IMR-90 (cell line): ENCODE data around the gene ZNF3. TPM values are rescaled to one million over a fixed set of nuclear protein-coding genes. Genes with fewer than 3 reads are reported as not detected.

ENCODE experiments used
- ATAC-seq: fragments of 200-7000 bp; cut with Tn5 transposase; 2 replicates; pipeline ENCODE4 v1.9.1; 2020; ENCODE audit warnings: low read depth, mild to moderate bottlenecking, moderate library complexity
- BruUV-seq: library from RNA; stranded (reverse); fragments of 400-500 nt; replicated peaks from 2 replicates; lab custom pipeline; 2021; lab: Mats Ljungman, UMichigan
- CTCF ChIA-PET: fragments of 300-600 bp; formaldehyde crosslinking; extraction: SDS; loops from one replicate; lab custom pipeline; 2021; ENCODE audit warnings: antibody characterized with exemption; lab: Yijun Ruan, JAX
- POLR2A ChIA-PET: fragments of 300-600 bp; sonication (Branson Sonifier 250); formaldehyde crosslinking; loops from one replicate; lab custom pipeline; 2022; ENCODE audit warnings: antibody characterized with exemption; ENCODE audit not compliant: unreplicated experiment; lab: Charles Lee
- DNase-seq: peaks from one replicate; pipeline ENCODE4 v3.0.0; 2013
- H2AFZ ChIP-seq: replicated peaks from 2 replicates; pipeline ENCODE3; 2013; ENCODE audit warnings: low read length, mild to moderate bottlenecking; ENCODE audit not compliant: poor library complexity
- H2AK5ac ChIP-seq: 2 replicates; pipeline ENCODE4 v1.6.1; 2013; ENCODE audit warnings: low read depth, low read length, inconsistent platforms
- H2AK9ac ChIP-seq: replicated peaks from 2 replicates; pipeline ENCODE3; 2013; ENCODE audit warnings: mild to moderate bottlenecking, low read depth, low read length, moderate library complexity; ENCODE audit not compliant: poor library complexity
- H2BK120ac ChIP-seq: 2 replicates; pipeline ENCODE4 v1.6.1; 2013; ENCODE audit warnings: low read depth, low read length, inconsistent platforms
- H2BK15ac ChIP-seq: 3 replicates; pipeline ENCODE4 v1.6.1; 2013; ENCODE audit warnings: low read depth, low read length, inconsistent platforms
- H2BK20ac ChIP-seq: 2 replicates; pipeline ENCODE4 v1.6.1; 2013; ENCODE audit warnings: low read depth, mild to moderate bottlenecking, inconsistent platforms, low read length, moderate library complexity
- H2BK5ac ChIP-seq: 2 replicates; pipeline ENCODE4 v1.6.1; 2013; ENCODE audit warnings: mild to moderate bottlenecking, low read depth, low read length, inconsistent platforms; ENCODE audit not compliant: poor library complexity, severe bottlenecking
- H3K14ac ChIP-seq: replicated peaks from 2 replicates; pipeline ENCODE4 v1.6.1; 2013; ENCODE audit warnings: low read depth, low read length, inconsistent platforms
- H3K18ac ChIP-seq: 2 replicates; pipeline ENCODE4 v1.6.1; 2013; ENCODE audit warnings: low read depth, low read length, control low read depth
- H3K23ac ChIP-seq: 2 replicates; pipeline ENCODE4 v1.6.1; 2013; ENCODE audit warnings: low read depth, low read length, inconsistent platforms
- H3K27ac ChIP-seq: 2 replicates; pipeline ENCODE4 v1.5.1; 2013; ENCODE audit warnings: mild to moderate bottlenecking, control low read depth, low read length; ENCODE audit not compliant: insufficient read depth
- H3K27me3 ChIP-seq: 2 replicates; pipeline ENCODE4 v1.6.1; 2013; ENCODE audit warnings: low read length; ENCODE audit not compliant: control insufficient read depth, insufficient read depth
- H3K36me3 ChIP-seq: 2 replicates; pipeline ENCODE4 v1.6.1; 2013; ENCODE audit warnings: low read length, mixed read lengths; ENCODE audit not compliant: control insufficient read depth, insufficient read depth
- H3K4ac ChIP-seq: 2 replicates; pipeline ENCODE4 v1.6.1; 2013; ENCODE audit warnings: low read depth, low read length, inconsistent platforms
- H3K4me1 ChIP-seq: 2 replicates; pipeline ENCODE4 v1.6.1; 2013; ENCODE audit warnings: low read length, mixed read lengths; ENCODE audit not compliant: control insufficient read depth, insufficient read depth
- H3K4me2 ChIP-seq: 2 replicates; pipeline ENCODE4 v1.6.1; 2013; ENCODE audit warnings: low read depth, mild to moderate bottlenecking, control low read depth, low read length, moderate library complexity
- H3K4me3 ChIP-seq: 2 replicates; pipeline ENCODE4 v1.5.1; 2013; ENCODE audit warnings: low read depth, mild to moderate bottlenecking, control low read depth, low read length, moderate library complexity; ENCODE audit not compliant: insufficient read depth
- H3K56ac ChIP-seq: 2 replicates; pipeline ENCODE4 v1.6.1; 2013; ENCODE audit warnings: low read length, inconsistent platforms; ENCODE audit not compliant: insufficient read depth; ENCODE audit errors: extremely low read depth
- H3K79me1 ChIP-seq, 2 experiments: 2 replicates each; pipeline ENCODE4 v1.6.1; 2013; ENCODE audit warnings: low read length in 2 of 2, inconsistent platforms in 1 of 2, low read depth in 1 of 2
- H3K9ac ChIP-seq: 2 replicates; pipeline ENCODE4 v1.6.1; 2013; ENCODE audit warnings: low read depth, low read length, control low read depth
- H3K9me1 ChIP-seq: 2 replicates; pipeline ENCODE4 v1.6.1; 2013; ENCODE audit warnings: low read length, inconsistent platforms; ENCODE audit not compliant: insufficient read depth
- H3K9me3 ChIP-seq: 2 replicates; pipeline ENCODE4 v1.6.1; 2013; ENCODE audit warnings: low read length; ENCODE audit not compliant: control insufficient read depth, insufficient read depth
- H4K20me1 ChIP-seq: 2 replicates; pipeline ENCODE4 v1.6.1; 2013; ENCODE audit warnings: low read length, inconsistent platforms; ENCODE audit not compliant: insufficient read depth
- H4K5ac ChIP-seq: 2 replicates; pipeline ENCODE4 v1.6.1; 2013; ENCODE audit warnings: mild to moderate bottlenecking, low read depth, low read length, control low read depth
- H4K8ac ChIP-seq, 2 experiments: 2 replicates each; pipeline ENCODE4 v1.6.1; 2013; ENCODE audit warnings: low read depth in 2 of 2, low read length in 2 of 2, control low read depth in 1 of 2, inconsistent platforms in 1 of 2
- H4K91ac ChIP-seq: 2 replicates; pipeline ENCODE4 v1.6.1; 2013; ENCODE audit warnings: low read depth, low read length, inconsistent platforms; ENCODE audit not compliant: insufficient read depth
- FOS ChIP-seq: fragments of 150-350 bp; IDR thresholded peaks from 2 replicates; pipeline ENCODE4 v1.6.1; 2016; ENCODE audit warnings: low read depth, low read length
- MAFK ChIP-seq: IDR thresholded peaks from 2 replicates; pipeline ENCODE4 v1.6.1; 2012; ENCODE audit warnings: low read depth, low read length, improper control_type of control experiment
- RCOR1 ChIP-seq: IDR thresholded peaks from 2 replicates; pipeline ENCODE4 v1.6.1; 2012; ENCODE audit warnings: mild to moderate bottlenecking, low read length, improper control_type of control experiment; ENCODE audit not compliant: insufficient replicate concordance
- WGBS, 2 experiments: methylation state at CpG; one replicate each; pipeline versions ENCODE4 v1.1.5 to v1.1.7; 2013; ENCODE audit warnings: missing lambda C conversion rate in 2 of 2; ENCODE audit not compliant: insufficient read length in 1 of 2; ENCODE audit errors: extremely low coverage in 2 of 2; 5-methylcytosine and 5-hydroxymethylcytosine counted together
- dilution Hi-C: fragments of 300-500 bp; cut with HindIII; formaldehyde crosslinking; loops from one replicate; pipeline ENCODE4 v1.14.3; 2018; ENCODE audit warnings: low sequenced_read_pairs; ENCODE audit not compliant: unreplicated experiment
- in situ Hi-C: fragments of 300-500 bp; cut with MboI; formaldehyde crosslinking; loops from 3 replicates; pipeline ENCODE4 v1.14.3; 2019; ENCODE audit warnings: low sequenced_read_pairs, inconsistent platforms, mixed read lengths
- intact Hi-C: fragments of 100-400 bp; cut with micrococcal nuclease; formaldehyde crosslinking; loops from 2 replicates; pipeline ENCODE4 v1.10.0; 2022
- polyA plus RNA-seq, 3 experiments: library from polyadenylated mRNA; depleted of rRNA; stranded (reverse); fragments of >200 nt; gene quantifications; 2 replicates each; pipeline ENCODE4 v1.2.3, GENCODE V29; 2012; ENCODE audit warnings: low replicate concordance in 1 of 3
- total RNA-seq: library from RNA; depleted of rRNA; stranded (reverse); fragments of >200 nt; gene quantifications from 2 replicates; pipeline ENCODE4 v1.2.3, GENCODE V29; 2012

Gene ZNF3
- total and polyA plus RNA-seq, 2 of the 4 experiments (the other 2 are of a cell fraction), result 24.8 to 30.8 TPM

- no peak for ATAC-seq
- CTCF ChIA-PET, result interaction anchor here (0.7 kb wide), 1 partner anchor 13 kb away, joined by 5 read pairs; no protein-coding TSS in a partner anchor
Measured at GRCh38 chr7:100040575-100040974, 40.9 kb downstream of the ZNF3 start.

More at GRCh38 chr7:100040575-100040974, 40.9 kb downstream of the ZNF3 start:
- Histone ChIP-seq H3K56ac (no peak overlapping the region), H2BK15ac (no peak overlapping the region), H2BK120ac (0 out of 2 replicates have a peak overlapping the region, but pooled peaks have one; percentile 33), H3K9me1 (peaks cover 9% of the 10 kb centered on the region), H3K27me3 (no peaks in the 10 kb centered on the region), H3K9ac (no peak overlapping the region), H3K36me3 (peaks cover 7% of the 10 kb centered on the region), H3K4ac (no peak overlapping the region), H2AK9ac (no peak overlapping the region), H3K18ac (no peak overlapping the region), H2AK5ac (no peak overlapping the region), H3K79me1 (peaks cover 20 to 35% of the 10 kb centered on the region in 2 experiments), H2BK20ac (no peak overlapping the region), H4K8ac (peak overlapping the region in 1 of 2 experiments; percentile 0; a peak in 1 of 4 replicates), H3K4me1 (peaks cover 13% of the 10 kb centered on the region), H3K27ac (no peak overlapping the region), H4K5ac (no peak overlapping the region), H4K20me1 (peaks cover 2% of the 10 kb centered on the region; the same call in 1 of the 2 replicates), H3K14ac (peak overlapping the region; percentile 28; the same call in 1 of the 2 replicates), H3K9me3 (no peaks in the 10 kb centered on the region), H4K91ac (no peak overlapping the region), H3K23ac (no peak overlapping the region), H2AFZ (no peak overlapping the region), H2BK5ac (no peak overlapping the region), H3K4me2 (no peak overlapping the region), H3K4me3 (no peak overlapping the region)
- no peak for DNase-seq
- POLR2A ChIA-PET, result no interaction called here
- WGBS, 2 experiments, result 67% methylated on average over 1 of the region's 7 CpGs; no CpG with 5 or more reads in 1 of the 2 experiments
- intact Hi-C loops (no loop called here), dilution Hi-C loops (no loop called here), in situ Hi-C loops (no loop called here)
- TF ChIP-seq MAFK (no peak), RCOR1 (no peak), FOS (no peak)
- BruUV-seq, result no TSS peak
